Activated CD4-positive, alpha-beta T cell treated with anti-CD3 and anti-CD28 coated beads, Interleukin-10, Interleukin-2, amounts not matched to agents 100 ng/mL and 50 ng/mL, durations not matched to agents 16 hours and 8 hours (primary cell): ENCODE results near the gene PRSS53.

ENCODE experiments used
- DNase-seq: peaks from one replicate; pipeline ENCODE4 v3.0.0-alpha.2; 2020

Gene PRSS53

DNA sequence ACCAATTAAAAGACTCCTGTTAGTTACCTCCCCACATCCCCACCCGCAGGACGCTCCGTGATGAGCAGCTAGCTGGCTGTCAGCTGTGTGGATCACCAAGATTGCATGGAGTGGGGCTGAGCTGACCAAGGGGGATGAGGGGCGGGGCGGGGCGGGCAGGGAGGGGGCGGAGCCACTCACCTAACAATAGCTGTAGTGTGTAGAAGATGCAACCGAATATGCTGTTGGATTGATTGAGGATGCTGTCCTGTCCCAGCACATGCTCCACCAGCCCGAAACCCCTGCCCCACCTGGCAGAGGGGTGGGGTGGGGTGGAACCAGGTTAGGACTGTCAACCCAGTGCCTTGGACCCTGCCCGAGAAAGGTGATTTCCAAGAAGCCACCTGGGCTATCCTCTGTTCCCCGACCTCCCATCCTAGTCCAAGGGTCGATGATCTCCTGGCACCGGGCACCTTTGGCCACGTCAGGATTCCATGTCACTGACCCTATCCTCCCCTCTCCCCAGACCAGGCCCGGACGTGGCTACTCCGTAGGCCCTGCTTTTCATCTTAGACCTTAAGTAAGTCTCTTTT is 4.5 kb upstream of the PRSS53 start:
- peak; percentile 18 for DNase-seq

DNA sequence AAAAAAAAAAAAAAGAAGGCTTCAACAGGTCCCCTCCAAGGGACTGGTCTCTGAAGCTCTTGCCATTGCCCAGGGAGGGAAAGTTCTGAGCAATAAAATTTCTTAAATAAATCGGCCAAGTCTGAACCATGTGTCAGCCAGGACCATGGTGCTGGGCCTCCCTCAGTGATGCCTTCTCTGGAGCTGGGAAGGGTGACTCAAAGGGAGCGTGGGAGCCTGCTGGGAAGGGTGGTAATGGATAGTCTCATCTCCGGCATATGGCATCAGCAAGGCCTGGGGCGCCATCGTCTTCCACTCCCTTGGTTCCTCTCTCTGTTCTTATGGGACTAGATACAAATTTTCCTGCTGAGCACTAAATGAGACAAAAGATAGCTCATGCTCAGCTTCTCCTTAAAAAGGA is 3.6 kb upstream of the PRSS53 start:
- no peak for DNase-seq

DNA sequence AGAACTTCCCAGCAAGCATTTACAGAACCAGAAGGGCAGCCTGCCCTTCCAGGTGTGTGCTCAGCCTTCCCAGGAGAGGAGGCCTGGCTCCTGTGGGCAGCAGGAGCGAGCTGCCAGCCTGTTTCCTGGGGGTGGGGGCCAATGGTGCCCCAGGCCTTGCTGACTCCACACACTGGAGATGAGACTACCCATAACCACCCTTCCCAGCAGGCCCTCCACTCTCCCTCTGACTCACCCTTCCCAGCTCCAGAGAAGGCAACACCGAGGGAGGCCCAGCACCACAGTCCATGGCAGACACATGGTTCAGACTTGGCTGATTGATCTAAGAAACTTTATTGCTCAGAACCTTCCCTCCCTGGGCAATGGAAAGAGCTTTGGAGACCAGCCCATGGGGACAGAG is 1.8 kb upstream of the PRSS53 start:
- no peak for DNase-seq

DNA sequence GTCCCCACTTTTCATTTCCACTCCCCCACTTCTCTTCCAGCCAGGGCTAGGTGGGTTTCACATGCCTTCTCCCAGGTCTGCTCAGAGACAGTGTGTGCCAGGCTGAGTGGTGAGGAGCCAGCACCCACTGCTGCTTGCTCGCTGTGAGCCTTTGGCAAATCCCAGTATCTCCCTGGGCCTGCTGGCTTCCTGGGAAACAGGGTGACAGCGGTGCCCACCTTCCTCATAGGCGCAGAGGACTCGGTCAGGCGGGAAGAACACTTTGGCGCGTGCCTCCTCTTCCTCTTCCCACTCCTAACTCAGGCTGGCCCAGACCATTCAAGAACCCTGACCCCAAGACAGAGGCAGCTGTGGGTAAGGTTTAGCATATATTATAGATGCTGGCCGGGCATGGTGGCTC is 456 bp upstream of the PRSS53 start:
- no peak for DNase-seq

DNA sequence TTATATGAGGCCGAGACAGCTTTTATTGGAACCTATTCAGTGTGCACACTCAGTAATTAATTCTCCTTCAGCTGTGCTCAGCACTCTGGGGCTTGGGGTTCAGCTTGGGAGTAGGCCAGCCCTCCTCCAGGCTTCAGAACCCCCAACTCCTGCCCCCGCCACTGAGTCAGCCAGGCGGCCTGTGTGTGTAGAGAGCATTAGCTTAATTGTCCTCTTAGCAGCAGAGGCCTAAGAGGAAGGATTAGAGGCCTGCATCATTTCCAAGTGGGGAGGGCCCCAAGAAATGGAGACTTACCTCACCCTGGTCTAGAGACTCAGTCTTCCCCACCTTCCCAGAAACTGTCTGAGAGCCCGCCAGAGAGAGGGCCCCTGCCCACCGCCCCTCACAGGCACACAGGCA is 772 bp downstream of the PRSS53 start:
- DNase-seq, result no peak

DNA sequence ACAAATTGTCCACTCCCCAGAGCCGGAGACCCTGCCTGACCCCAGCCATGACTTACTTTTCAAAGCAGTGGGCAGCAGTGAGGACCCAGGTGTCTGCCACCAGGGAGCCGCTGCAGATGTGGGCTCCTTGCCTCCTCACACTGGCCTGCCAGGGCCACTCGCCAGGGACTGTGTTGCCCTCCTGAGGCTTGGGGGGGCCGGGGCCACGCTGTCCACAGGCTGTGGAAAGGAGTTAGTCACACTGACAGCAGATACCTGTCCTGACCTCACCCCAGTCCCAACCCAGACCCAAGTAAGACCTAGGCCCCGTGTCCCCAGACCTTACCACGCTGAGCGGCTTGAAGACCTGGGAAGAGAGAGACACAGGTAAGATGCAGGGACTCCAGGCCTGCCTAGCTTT is 1.3 kb downstream of the PRSS53 start:
- no peak for DNase-seq

DNA sequence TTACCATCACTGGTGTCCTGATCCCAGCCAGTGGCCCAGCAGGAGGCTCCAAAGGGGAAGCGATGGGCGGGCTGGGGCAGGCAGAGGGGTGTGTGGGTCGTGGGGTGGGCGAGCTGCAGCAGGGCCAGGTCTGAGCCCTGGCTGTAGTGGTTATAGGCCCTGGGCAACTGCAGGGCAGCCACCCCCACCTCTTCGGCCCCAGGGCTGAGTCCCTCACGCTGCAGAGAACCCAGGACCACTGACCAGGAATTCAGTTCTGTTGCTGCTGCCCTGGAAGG is 2.2 kb downstream of the PRSS53 start:
- DNase-seq, result no peak

DNA sequence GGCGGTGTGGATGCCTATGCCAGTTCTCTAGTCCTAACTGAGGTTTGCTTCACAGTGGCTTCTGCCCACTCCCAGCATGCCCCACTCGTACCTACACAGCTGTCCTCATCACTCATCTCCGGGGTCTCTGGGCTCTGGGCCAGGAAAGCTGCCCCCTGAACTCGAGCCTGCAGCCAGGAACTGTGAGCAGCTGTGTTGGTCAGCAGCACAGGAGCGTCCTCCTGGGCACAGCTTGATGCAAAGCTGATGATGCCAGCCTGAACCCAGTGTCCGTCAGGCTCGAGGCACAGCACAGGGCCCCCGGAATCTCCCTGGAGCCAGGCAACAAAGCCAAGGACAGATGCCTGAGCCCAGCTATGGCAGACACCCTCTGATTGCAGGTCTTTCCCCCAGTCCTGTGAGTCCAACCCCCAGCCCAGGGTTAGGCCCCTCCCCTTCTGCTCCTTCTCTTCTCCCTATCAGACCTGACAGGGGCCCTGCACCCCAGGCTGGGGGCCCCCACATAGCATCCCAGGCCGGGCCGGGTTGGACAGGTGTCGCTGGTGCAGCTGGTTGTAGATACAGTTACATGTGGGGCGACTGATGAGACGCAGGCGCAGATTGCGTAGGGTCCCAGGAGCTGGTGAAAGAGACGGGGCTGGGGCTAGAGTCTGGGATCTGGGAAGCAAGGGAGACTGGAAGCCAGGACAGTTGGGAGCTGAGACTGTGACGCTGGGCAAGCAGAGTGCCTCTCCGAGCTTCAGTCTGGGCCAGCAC is 2.7 kb downstream of the PRSS53 start:
- DNase-seq, result no peak

DNA sequence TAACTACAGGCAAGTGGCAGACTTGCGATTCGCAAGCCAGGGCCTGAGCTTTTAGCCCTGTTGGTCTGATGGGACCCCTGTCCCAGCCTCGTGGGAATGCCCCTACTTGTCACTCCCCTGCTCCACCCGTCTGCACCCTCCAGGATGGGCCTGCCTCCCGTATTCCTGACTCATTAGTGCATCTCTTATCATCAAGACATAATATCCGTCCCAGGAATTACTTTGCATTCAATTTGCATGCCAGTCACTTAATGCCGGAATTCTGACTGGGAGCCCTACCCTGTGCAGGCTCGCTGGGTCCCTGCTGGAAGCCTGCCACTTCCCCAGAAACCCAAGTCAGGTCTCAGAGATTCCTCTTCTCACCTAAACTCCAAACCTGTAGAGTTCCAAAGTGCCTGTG is 3.3 kb downstream of the PRSS53 start:
- DNase-seq, result no peak

DNA sequence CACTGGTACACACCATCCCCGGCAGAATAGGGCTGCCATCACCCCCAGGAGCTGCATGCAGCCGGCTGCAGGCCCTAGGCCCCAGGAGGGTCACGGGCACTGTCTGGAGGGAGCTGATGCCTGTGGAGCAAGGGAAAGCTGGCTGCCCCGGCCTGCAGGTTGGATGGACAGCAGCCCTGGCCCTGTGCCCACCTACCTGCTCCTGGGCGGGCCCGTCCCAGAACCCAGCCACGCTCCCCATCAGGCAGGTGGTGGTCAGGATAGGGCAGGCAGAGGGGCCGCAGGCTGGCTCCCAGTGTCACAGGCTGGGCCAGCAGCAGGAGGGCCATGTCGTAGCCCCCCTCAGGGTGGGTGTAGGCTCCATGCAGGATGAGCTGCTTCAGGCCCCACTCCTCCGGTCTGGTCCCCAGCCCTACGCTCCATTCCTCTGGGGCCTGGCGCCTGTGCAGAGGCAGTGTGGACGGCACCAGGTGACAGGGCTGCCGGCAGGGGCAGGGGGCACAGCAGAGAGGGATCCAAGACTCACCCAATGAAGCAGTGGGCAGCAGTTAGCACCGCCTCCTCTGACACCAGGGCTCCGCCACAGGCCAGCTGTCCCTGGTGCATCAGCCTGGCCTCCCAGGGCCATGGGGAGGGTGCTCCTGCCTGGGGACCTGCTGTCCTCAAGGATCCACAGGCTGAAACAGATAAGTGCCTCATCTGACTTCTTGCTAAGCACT is 4.0 kb downstream of the PRSS53 start:
- DNase-seq, result no peak

DNA sequence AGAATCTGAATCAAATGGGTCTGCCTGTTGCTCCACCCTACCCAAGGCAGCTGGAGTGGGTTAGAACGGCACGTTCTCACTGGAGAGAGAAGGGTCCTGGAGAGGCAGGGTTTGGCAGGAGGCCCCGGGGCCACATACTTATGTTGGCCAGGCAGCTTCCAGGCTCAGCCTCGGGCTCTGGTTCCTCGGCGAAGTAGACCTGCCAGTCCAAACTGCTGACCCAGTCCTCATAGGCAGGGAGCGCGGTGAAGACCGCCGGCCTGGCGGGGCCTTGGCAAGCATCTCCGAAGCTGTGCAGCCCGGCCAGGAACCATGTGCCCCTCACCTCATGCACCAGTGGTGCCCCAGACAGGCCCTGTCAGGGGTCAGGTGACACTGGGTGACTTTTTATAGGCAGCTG is 4.8 kb downstream of the PRSS53 start:
- no peak for DNase-seq

DNA sequence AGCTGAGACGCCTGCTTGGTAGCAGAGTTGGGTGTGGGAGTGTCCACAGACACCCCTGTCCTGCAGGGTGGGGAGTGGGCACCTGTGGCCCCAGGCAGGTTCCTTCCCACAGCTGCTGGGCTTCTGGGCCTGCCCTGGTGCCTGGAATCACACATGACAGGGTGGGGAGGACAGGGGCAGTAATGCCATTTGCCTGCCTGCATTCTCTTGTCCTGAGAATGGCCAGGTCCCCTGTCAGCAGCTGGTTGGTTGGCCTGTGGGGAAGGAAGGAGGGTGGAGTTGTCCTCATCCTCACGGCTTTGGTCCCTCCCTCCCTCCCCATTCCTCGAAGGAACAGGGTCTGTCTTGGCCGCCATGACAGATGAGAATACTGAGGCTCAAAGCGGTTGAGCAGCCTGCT is 5.2 kb downstream of the PRSS53 start:
- no peak for DNase-seq

DNA sequence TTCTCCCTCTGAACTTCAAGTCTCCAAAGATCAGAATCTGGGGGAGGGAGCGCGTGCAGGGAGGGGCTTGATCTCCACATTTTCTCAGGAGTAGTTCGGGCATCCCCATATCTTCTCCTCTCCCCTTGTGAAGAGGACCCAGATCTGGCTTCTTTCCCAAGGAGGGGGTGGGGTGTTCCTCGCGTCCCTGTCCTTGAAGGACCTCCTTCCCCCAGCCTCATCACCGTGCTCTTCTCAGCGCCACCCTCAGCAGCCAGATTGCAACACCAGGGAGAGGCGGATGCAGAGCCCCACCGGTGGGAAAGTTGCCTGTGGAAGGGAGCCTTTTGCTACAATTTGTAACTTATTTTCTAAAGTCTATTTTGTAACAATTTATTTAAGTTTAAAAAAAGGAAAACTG is 5.7 kb downstream of the PRSS53 start:
- DNase-seq, result no peak

DNA sequence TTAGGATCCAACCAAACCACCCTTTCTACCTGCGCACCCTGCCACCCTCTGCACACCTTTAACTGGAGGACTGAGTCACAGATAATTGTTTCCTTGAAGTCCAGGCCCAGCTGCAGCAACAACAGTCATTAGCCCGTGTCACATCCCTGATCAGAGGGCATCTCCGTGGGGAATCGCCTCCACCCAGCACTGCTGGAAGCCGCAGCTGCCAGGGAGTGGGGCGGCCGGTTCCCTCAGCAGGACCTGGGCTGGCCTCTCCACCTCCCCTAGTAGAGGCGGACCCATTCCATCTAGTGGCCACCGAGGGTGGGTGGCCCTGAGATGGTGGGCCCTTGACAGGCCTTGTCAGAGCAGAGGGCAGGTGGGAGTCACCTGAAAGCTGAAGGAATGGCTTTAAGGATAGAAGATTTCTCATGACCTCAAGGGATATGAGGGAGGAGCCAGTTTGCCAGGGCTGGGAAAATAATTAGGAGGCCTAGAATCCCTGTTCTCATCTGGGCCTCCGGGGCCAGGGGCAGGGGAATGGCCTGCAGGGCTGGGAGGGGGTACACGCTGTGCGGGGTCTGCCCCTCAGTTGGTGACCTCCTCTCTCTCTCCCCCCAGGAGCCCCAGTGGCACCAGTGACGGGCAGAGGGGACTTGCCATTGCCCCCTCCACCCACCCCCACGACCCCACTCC is 6.2 kb downstream of the PRSS53 start:
- no peak for DNase-seq

DNA sequence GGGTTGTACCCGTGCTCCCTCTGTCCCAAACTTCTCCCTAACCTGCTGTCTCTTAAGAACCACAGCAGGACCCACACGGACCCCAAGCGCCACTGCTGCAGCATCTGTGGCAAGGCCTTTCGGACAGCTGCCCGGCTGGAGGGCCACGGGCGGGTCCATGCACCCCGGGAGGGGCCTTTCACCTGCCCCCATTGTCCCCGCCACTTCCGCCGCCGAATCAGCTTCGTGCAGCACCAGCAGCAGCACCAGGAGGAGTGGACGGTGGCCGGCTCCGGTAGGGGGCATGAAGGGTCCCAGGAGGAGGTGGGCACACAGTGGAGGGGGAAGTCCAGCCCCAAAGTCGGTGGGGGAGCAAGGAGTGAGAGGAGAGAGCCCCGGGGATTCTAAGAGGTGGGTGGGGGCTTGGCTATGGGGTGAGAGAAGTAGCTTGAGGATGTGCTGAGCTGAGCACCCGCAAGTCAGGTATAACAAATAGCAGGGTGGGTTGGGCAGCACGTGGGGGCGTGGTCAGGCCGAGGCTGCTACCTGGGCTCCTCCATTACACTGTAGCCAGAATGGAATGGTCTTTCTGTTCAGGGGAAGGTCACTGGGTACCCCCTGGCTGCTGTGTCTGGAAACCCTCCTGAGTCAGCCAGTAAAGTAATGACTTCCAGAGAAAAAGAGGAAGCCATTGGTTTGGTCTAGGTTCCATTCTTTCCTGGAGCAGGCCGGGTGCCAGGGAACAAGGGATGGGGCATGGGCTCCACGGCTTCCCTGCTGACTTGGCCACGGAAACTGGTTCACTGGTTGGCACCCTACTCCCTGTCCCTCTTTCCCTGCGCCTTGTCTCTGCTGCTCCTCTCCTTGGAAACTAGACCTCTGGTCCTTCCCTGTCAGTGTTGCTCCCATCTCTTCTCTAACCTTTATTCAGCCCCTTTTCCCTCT is 7.1 kb downstream of the PRSS53 start:
- DNase-seq, result no peak

DNA sequence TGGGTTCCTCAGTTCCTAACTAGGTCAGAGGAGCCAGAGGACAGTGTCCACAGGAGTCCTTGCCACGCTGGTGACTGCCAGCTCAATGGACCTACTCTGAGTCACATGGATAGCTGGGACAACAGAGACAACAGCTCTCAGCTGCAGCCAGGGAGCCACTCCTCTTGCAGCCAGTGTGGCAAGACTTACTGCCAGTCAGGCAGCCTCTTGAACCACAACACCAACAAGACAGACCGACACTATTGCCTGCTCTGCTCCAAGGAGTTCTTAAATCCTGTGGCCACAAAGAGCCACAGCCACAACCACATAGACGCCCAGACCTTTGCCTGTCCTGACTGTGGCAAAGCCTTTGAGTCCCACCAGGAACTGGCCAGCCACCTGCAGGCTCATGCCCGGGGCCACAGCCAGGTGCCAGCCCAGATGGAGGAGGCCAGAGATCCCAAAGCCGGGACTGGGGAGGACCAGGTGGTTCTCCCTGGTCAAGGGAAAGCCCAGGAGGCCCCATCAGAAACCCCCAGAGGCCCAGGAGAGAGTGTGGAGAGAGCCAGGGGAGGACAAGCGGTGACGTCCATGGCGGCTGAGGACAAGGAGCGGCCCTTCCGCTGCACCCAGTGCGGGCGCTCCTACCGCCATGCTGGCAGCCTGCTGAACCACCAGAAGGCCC is 7.9 kb downstream of the PRSS53 start:
- no peak for DNase-seq

DNA sequence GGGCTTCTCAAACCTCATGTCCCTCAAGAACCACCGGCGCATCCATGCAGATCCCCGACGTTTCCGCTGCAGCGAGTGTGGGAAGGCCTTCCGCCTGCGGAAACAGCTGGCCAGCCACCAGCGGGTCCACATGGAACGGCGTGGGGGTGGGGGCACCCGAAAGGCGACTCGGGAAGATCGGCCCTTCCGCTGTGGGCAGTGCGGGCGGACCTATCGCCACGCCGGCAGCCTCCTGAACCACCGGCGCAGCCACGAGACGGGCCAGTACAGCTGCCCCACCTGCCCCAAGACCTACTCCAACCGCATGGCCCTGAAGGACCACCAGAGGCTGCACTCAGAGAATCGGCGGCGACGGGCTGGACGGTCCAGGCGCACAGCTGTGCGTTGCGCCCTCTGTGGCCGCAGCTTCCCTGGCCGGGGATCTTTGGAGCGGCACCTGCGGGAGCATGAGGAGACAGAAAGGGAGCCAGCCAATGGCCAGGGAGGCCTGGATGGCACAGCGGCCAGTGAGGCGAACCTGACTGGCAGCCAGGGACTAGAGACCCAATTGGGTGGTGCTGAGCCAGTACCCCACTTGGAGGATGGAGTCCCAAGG is 8.6 kb downstream of the PRSS53 start:
- no peak for DNase-seq

DNA sequence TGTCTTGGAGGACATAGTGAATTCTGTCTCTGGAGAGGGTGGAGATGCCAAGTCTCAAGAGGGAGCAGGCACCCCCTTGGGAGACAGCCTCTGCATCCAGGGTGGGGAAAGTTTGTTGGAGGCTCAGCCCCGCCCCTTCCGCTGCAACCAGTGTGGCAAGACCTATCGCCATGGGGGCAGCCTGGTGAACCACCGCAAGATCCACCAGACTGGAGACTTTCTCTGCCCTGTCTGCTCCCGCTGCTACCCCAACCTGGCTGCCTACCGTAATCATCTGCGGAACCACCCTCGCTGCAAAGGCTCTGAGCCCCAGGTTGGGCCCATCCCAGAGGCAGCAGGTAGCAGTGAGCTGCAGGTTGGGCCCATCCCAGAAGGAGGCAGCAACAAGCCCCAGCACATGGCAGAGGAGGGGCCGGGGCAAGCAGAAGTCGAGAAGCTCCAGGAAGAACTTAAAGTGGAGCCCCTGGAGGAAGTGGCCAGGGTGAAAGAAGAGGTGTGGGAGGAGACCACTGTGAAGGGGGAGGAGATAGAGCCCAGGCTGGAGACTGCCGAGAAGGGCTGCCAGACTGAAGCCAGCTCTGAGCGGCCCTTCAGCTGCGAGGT is 9.3 kb downstream of the PRSS53 start:
- DNase-seq, result no peak

DNA sequence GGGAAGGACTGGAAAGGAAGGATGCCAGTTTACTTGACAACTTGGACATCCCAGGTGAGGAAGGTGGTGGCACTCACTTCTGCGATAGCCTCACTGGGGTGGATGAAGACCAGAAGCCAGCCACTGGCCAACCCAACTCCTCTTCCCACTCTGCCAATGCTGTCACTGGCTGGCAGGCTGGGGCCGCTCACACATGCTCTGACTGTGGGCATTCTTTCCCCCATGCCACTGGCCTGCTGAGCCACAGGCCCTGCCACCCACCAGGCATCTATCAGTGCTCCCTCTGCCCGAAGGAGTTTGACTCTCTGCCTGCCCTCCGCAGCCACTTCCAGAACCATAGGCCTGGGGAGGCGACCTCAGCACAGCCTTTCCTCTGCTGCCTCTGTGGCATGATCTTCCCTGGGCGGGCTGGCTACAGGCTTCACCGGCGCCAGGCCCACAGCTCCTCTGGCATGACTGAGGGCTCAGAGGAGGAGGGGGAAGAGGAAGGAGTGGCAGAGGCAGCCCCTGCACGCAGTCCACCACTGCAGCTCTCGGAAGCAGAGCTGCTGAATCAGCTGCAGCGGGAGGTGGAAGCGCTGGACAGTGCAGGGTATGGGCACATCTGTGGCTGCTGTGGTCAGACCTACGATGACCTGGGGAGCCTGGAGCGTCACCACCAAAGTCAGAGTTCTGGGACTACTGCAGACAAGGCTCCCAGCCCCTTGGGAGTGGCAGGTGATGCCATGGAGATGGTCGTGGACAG is 10.0 kb downstream of the PRSS53 start:
- DNase-seq, result no peak

DNA sequence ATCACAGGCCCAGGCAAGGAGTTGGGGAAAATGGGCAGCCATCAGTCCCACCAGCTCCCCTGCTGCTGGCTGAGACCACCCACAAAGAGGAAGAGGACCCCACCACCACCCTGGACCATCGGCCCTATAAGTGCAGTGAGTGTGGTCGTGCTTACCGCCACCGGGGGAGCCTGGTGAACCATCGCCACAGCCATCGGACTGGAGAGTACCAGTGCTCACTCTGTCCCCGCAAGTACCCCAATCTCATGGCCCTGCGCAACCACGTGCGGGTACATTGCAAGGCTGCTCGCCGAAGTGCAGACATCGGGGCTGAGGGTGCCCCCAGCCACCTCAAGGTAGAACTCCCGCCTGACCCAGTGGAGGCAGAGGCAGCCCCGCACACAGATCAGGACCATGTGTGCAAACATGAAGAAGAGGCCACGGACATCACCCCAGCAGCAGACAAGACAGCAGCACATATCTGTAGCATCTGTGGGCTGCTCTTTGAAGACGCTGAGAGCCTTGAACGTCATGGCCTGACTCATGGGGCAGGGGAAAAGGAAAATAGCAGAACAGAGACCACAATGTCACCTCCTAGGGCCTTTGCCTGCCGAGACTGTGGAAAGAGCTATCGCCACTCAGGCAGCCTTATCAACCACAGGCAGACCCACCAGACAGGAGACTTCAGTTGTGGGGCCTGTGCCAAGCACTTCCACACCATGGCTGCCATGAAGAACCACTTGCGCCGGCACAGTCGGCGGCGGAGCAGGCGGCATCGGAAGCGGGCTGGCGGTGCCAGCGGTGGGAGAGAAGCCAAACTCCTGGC is 10.9 kb downstream of the PRSS53 start:
- no peak for DNase-seq
